ENCODE data around the gene KPNA1. TPM values are rescaled to one million over a fixed set of nuclear protein-coding genes. Genes with fewer than 3 reads are reported as not detected.

The KPNA1 gene
- total RNA-seq, 1 experiment from 2014 or later: 58.8 TPM

GRCh38 chr3:122406198-122406597, 108.5 kb downstream of the KPNA1 start (continued):
- no peak for TF ChIP-seq PRDM15 (CRISPR knock-in tag; IDR thresholded peaks at IDR 0.05)

- Mint-ChIP-seq H3K4me3 (no peak overlapping the region), H3K4me1 (no peaks in the 10 kb centered on the region), H3K27ac (no peak overlapping the region), H3K36me3 (peaks cover 49% of the 10 kb centered on the region), H3K27me3 (ENCODE audit: low read depth) (no peaks in the 10 kb centered on the region), H3K9me3 (no peaks in the 10 kb centered on the region)
- ATAC-seq (no peak), DNase-seq (ENCODE audit: low spot score) (no peak)
- ChIA-PET POLR2A (no interaction called here), CTCF (no interaction called here)
- TF ChIP-seq AR (CRISPR knock-in tag; IDR thresholded peaks at IDR 0.05) (no peak), ZNF121 (CRISPR knock-in tag; IDR thresholded peaks at IDR 0.05) (no peak), ERG (CRISPR knock-in tag; IDR thresholded peaks at IDR 0.05) (no peak), AFF4 (CRISPR knock-in tag; IDR thresholded peaks at IDR 0.05; ENCODE audit: borderline replicate concordance) (no peak), ZNF138 (CRISPR knock-in tag; conservative IDR thresholded peaks at IDR 0.05) (no peak), FOXP1 (CRISPR knock-in tag; IDR thresholded peaks at IDR 0.05; ENCODE audit: borderline replicate concordance) (no peak), KAT7 (CRISPR knock-in tag; IDR thresholded peaks at IDR 0.05; ENCODE audit: borderline replicate concordance) (no peak), SP1 (CRISPR knock-in tag; conservative IDR thresholded peaks at IDR 0.05) (no peak), EMX1 (CRISPR knock-in tag; IDR thresholded peaks at IDR 0.05) (no peak), E2F4 (CRISPR knock-in tag; IDR thresholded peaks at IDR 0.05; ENCODE audit: borderline replicate concordance, low read depth) (no peak), MXD4 (CRISPR knock-in tag; IDR thresholded peaks at IDR 0.05; ENCODE audit: borderline replicate concordance) (no peak)
Measured at GRCh38 chr3:122405015-122405414, 109.7 kb downstream of the KPNA1 start.

All from WTC11 (cell line).